HepG2 (cell line): ENCODE measurements around the gene DHRS11. TPM values are rescaled to one million over a fixed set of nuclear protein-coding genes. Genes with fewer than 3 reads are reported as not detected.

Experiments used
- ATF1 ChIP-seq: IDR thresholded peaks from 2 replicates; pipeline ENCODE4 v1.6.1; 2016; ENCODE audit warnings: mild to moderate bottlenecking, control low read depth
- CSRNP2 ChIP-seq: sonication (generic); formaldehyde crosslinking; conservative IDR thresholded peaks from 2 replicates; pipeline ENCODE4 v1.8.0; 2022; ENCODE audit warnings: low read depth, missing genetic modification reagents
- GZF1 ChIP-seq: sonication (generic); formaldehyde crosslinking; IDR thresholded peaks from 2 replicates; pipeline ENCODE4 v1.5.1; 2020; ENCODE audit warnings: mild to moderate bottlenecking, missing genetic modification reagents
- NKX3-1 ChIP-seq: sonication (generic); formaldehyde crosslinking; IDR thresholded peaks from 2 replicates; pipeline ENCODE4 v1.5.0; 2020; ENCODE audit warnings: missing genetic modification reagents
- SETDB1 ChIP-seq: sonication (generic); formaldehyde crosslinking; IDR thresholded peaks from 2 replicates; pipeline ENCODE4 v1.5.1; 2020; ENCODE audit warnings: missing genetic modification reagents, mild to moderate bottlenecking, borderline replicate concordance
- SNRNP70 ChIP-seq: fragments of 200-400 bp; formaldehyde crosslinking; IDR thresholded peaks from 2 replicates; pipeline ENCODE4 v1.6.1; 2017; ENCODE audit warnings: mild to moderate bottlenecking, low read depth, low read length, moderate library complexity
- SRSF4 ChIP-seq: fragments of 200-400 bp; formaldehyde crosslinking; IDR thresholded peaks from one replicate; pipeline ENCODE4 v1.6.1; 2018; ENCODE audit warnings: mild to moderate bottlenecking, low read depth, low read length, moderate library complexity; ENCODE audit not compliant: poor library complexity, severe bottlenecking
- SRSF9 ChIP-seq: fragments of 200-400 bp; formaldehyde crosslinking; IDR thresholded peaks from 2 replicates; pipeline ENCODE4 v1.6.1; 2018; ENCODE audit warnings: borderline replicate concordance, mild to moderate bottlenecking, low read depth, low read length; ENCODE audit not compliant: insufficient read depth, poor library complexity, severe bottlenecking
- TERF1 ChIP-seq: sonication (generic); formaldehyde crosslinking; IDR thresholded peaks from 2 replicates; pipeline ENCODE4 v1.8.0; 2022; ENCODE audit warnings: mild to moderate bottlenecking, missing genetic modification reagents, moderate library complexity
- ZBTB4 ChIP-seq: sonication (generic); formaldehyde crosslinking; IDR thresholded peaks from 2 replicates; pipeline ENCODE4 v1.4.0; 2020; ENCODE audit warnings: missing genetic modification reagents, mild to moderate bottlenecking, borderline replicate concordance
- ZBTB43 ChIP-seq: sonication (generic); formaldehyde crosslinking; conservative IDR thresholded peaks from 2 replicates; pipeline ENCODE4 v1.4.0; 2020; ENCODE audit warnings: missing genetic modification reagents
- ZFYVE20 ChIP-seq: sonication (generic); formaldehyde crosslinking; IDR thresholded peaks from 2 replicates; pipeline ENCODE4 v1.8.0; 2023; ENCODE audit warnings: low read depth, mild to moderate bottlenecking, moderate library complexity, missing genetic modification reagents, borderline replicate concordance
- ZNF512B ChIP-seq: sonication (generic); formaldehyde crosslinking; IDR thresholded peaks from 2 replicates; pipeline ENCODE4 v1.5.1; 2020; ENCODE audit warnings: missing genetic modification reagents, mild to moderate bottlenecking, borderline replicate concordance
- polyA plus RNA-seq, 8 experiments: library from polyadenylated mRNA; depleted of rRNA in 3 of 8; stranded (reverse) in 7 of 8; unstranded in 1 of 8; fragments of >200 nt; fragmentation: Illumina TruSeq in 4 of 8; extraction: Trizol in 4 of 8; gene quantifications; 2 replicates each; pipeline versions ENCODE4 v1.2.1 to v1.2.3, GENCODE V29; 2011 to 2016; ENCODE audit warnings: low read depth in 4 of 8, missing spikeins in 1 of 8, mixed read lengths in 1 of 8; ENCODE audit not compliant: insufficient read depth in 1 of 8
- total RNA-seq, 5 experiments: library from RNA; depleted of rRNA; stranded (reverse); fragments of >200 nt; fragmentation: Illumina TruSeq; extraction: Trizol; gene quantifications; 2 replicates each; pipeline ENCODE4 v1.2.3, GENCODE V29; 2016; ENCODE audit warnings: low read depth in 1 of 5

The DHRS11 gene
- total and polyA plus RNA-seq, 2 of the 13 experiments (the other 11 are each of a cell fraction or from before 2014, with no cell fraction given) = 28.4 to 41.9 TPM

- TF ChIP-seq GZF1 (no peak), SETDB1 (no peak), SNRNP70 (no peak), ZBTB43 (no peak; the same call in 1 of the 2 replicates), SRSF4 (no peak), TERF1 (CRISPR knock-in tag) (no peak), ZFYVE20 (CRISPR knock-in tag) (no peak), CSRNP2 (CRISPR knock-in tag) (no peak), ATF1 (no peak), SRSF9 (no peak), ZBTB4 (CRISPR knock-in tag) (no peak), NKX3-1 (CRISPR knock-in tag) (no peak), ZNF512B (CRISPR knock-in tag) (no peak)
Observed at GRCh38 chr17:36545465-36546417, 45.9 kb upstream of the DHRS11 start (continued).
